ENCODE data around the gene SWT1. TPM values are rescaled to one million over a fixed set of nuclear protein-coding genes. Genes with fewer than 3 reads are reported as not detected.
A peak's percentile ranks its signal among the peaks of the same experiment; 100 is the strongest.
"Not testable (repeated sequence)": the region's sequence is repeated elsewhere in the genome, so short reads cannot be mapped to it uniquely, and the experiment has no call there.

SWT1 gene
- total RNA-seq, 1 experiment from 2014 or later, result 2.1 TPM

- DNase-seq (ENCODE audit: low read depth, low spot score), result peak; percentile 39
- H3K4me1 ChIP-seq (ENCODE audit: control insufficient read depth, insufficient read depth, low read length), result no peaks in the 10 kb centered on the region
- no peaks in the 10 kb centered on the region for H3K27me3 ChIP-seq (ENCODE audit: control insufficient read depth, insufficient read depth, low read length)
- intact Hi-C loops (cut with micrococcal nuclease; ENCODE audit: unreplicated experiment) (loop anchor here (1.0 to 5.0 kb wide), 3 partner anchors 120 to 365 kb away; no protein-coding TSS in a partner anchor), in situ Hi-C loops (cut with HindIII; ENCODE audit: low pct_unique_long_range_greater_than_20kb, low sequenced_read_pairs) (no loop called here)
- POLR2A ChIA-PET, result no interaction called here
- peak; percentile 90 for ATAC-seq
- no peak overlapping the region for H3K4me3 ChIP-seq (ENCODE audit: low read depth in 2 of 2, low read length in 2 of 2)
- no peaks in the 10 kb centered on the region for H3K9me3 ChIP-seq (ENCODE audit: control insufficient read depth, insufficient read depth, low read depth, low read length)
- CTCF ChIA-PET, result interaction anchor here (0.6 to 1.5 kb wide), 6 partner anchors 32 to 511 kb away, joined by 3 to 9 read pairs (median 4); no protein-coding TSS in a partner anchor
- TF ChIP-seq CTCF (IDR thresholded peaks at IDR 0.05) (peak; percentile 90), SIN3A (IDR thresholded peaks at IDR 0.05; ENCODE audit: borderline replicate concordance, insufficient read depth, low read depth, low read length) (no peak), POLR2AphosphoS5 (IDR thresholded peaks at IDR 0.05; ENCODE audit: low read depth, low read length) (no peak), TCF7L2 (IDR thresholded peaks at IDR 0.05; ENCODE audit: low read depth, low read length) (no peak), REST (IDR thresholded peaks at IDR 0.05; ENCODE audit: insufficient read depth in 1 of 2, low read depth in 2 of 2, low read length in 1 of 2) (no peak)
- H3K27ac ChIP-seq (ENCODE audit: low read length), result no peak overlapping the region
- no TSS peak for BruUV-seq (replicated peaks)
- H3K36me3 ChIP-seq (ENCODE audit: control insufficient read depth, insufficient read depth, low read length), result no peaks in the 10 kb centered on the region
Measured at GRCh38 chr1:185170291-185170848, 13.4 kb downstream of the SWT1 start.

GRCh38 chr1:185193756-185194155 is 36.8 kb downstream of the SWT1 start:
- H3K9me3 ChIP-seq (ENCODE audit: control insufficient read depth, insufficient read depth, low read depth, low read length), result no peaks in the 10 kb centered on the region
- ChIA-PET CTCF (no interaction called here), POLR2A (no interaction called here)
- ATAC-seq (no peak), DNase-seq (ENCODE audit: low read depth, low spot score) (no peak)
- in situ Hi-C loops (cut with HindIII; ENCODE audit: low pct_unique_long_range_greater_than_20kb, low sequenced_read_pairs) (no loop called here), intact Hi-C loops (cut with micrococcal nuclease; ENCODE audit: unreplicated experiment) (no loop called here)
- H3K27me3 ChIP-seq (ENCODE audit: control insufficient read depth, insufficient read depth, low read length), result no peaks in the 10 kb centered on the region
- BruUV-seq (replicated peaks), result no TSS peak
- H3K27ac ChIP-seq (ENCODE audit: low read length), result no peak overlapping the region
- no peaks in the 10 kb centered on the region for H3K36me3 ChIP-seq (ENCODE audit: control insufficient read depth, insufficient read depth, low read length)
- TF ChIP-seq CTCF (IDR thresholded peaks at IDR 0.05) (no peak), POLR2AphosphoS5 (IDR thresholded peaks at IDR 0.05; ENCODE audit: low read depth, low read length) (no peak), SIN3A (IDR thresholded peaks at IDR 0.05; ENCODE audit: borderline replicate concordance, insufficient read depth, low read depth, low read length) (no peak), REST (IDR thresholded peaks at IDR 0.05; ENCODE audit: insufficient read depth in 1 of 2, low read depth in 2 of 2, low read length in 1 of 2) (no peak), TCF7L2 (IDR thresholded peaks at IDR 0.05; ENCODE audit: low read depth, low read length) (no peak)
- H3K4me1 ChIP-seq (ENCODE audit: control insufficient read depth, insufficient read depth, low read length), result no peaks in the 10 kb centered on the region
- no peak overlapping the region for H3K4me3 ChIP-seq (ENCODE audit: low read depth in 2 of 2, low read length in 2 of 2)

- H3K4me3 ChIP-seq (ENCODE audit: low read depth in 2 of 2, low read length in 2 of 2); H3K9me3 ChIP-seq (ENCODE audit: control insufficient read depth, insufficient read depth, low read depth, low read length); H3K4me1 ChIP-seq (ENCODE audit: control insufficient read depth, insufficient read depth, low read length); H3K27me3 ChIP-seq (ENCODE audit: control insufficient read depth, insufficient read depth, low read length); DNase-seq (ENCODE audit: low read depth, low spot score); H3K27ac ChIP-seq (ENCODE audit: low read length); BruUV-seq (replicated peaks); in situ Hi-C loops (cut with HindIII; ENCODE audit: low pct_unique_long_range_greater_than_20kb, low sequenced_read_pairs); H3K36me3 ChIP-seq (ENCODE audit: control insufficient read depth, insufficient read depth, low read length); POLR2A ChIA-PET; intact Hi-C loops (cut with micrococcal nuclease; ENCODE audit: unreplicated experiment); ATAC-seq; CTCF ChIA-PET: not testable (repeated sequence)
Measured at GRCh38 chr1:185198712-185199111, 41.7 kb downstream of the SWT1 start.

Data from Panc1 (cell line).